Mesendoderm (in vitro differentiated cells): ENCODE data around the gene RNU1-4.
"Not testable (repeated sequence)": the region's sequence is repeated elsewhere in the genome, so short reads cannot be mapped to it uniquely, and the experiment has no call there.

Experiments
- DNase-seq: peaks from one replicate; pipeline ENCODE4 v3.0.0; 2013
- H2AK5ac ChIP-seq: 2 replicates; pipeline ENCODE4 v1.6.1; 2013; ENCODE audit warnings: low read length, inconsistent platforms
- H2BK120ac ChIP-seq: 2 replicates; pipeline ENCODE4 v1.6.1; 2013; ENCODE audit warnings: low read depth, mild to moderate bottlenecking, low read length, moderate library complexity, mixed read lengths
- H2BK15ac ChIP-seq: replicated peaks from 2 replicates; pipeline ENCODE4 v1.6.1; 2013; ENCODE audit warnings: low read depth, mild to moderate bottlenecking, moderate library complexity
- H2BK5ac ChIP-seq: 2 replicates; pipeline ENCODE4 v1.6.1; 2013; ENCODE audit warnings: low read length, inconsistent platforms
- H3K18ac ChIP-seq: 2 replicates; pipeline ENCODE4 v1.6.1; 2013; ENCODE audit warnings: mild to moderate bottlenecking, low read length, mixed read lengths
- H3K23ac ChIP-seq: one replicate; pipeline ENCODE4 v1.6.1; 2013; ENCODE audit warnings: low read length
- H3K27ac ChIP-seq: 2 replicates; pipeline ENCODE4 v1.5.1; 2013; ENCODE audit warnings: low read depth, mild to moderate bottlenecking, inconsistent platforms, low read length, moderate library complexity
- H3K27me3 ChIP-seq: 2 replicates; pipeline ENCODE4 v1.6.1; 2013; ENCODE audit warnings: low read length, control low read depth, mild to moderate bottlenecking, inconsistent platforms; ENCODE audit not compliant: insufficient read depth, poor library complexity
- H3K36me3 ChIP-seq: 2 replicates; pipeline ENCODE4 v1.6.1; 2013; ENCODE audit warnings: low read length, inconsistent platforms; ENCODE audit not compliant: control insufficient read depth, insufficient read depth
- H3K4ac ChIP-seq: one replicate; pipeline ENCODE4 v1.6.1; 2013; ENCODE audit warnings: low read depth, mild to moderate bottlenecking, low read length, moderate library complexity
- H3K4me1 ChIP-seq: 2 replicates; pipeline ENCODE4 v1.6.1; 2013; ENCODE audit warnings: low read depth, low read length, inconsistent platforms; ENCODE audit not compliant: control insufficient read depth
- H3K4me2 ChIP-seq: 2 replicates; pipeline ENCODE4 v1.6.1; 2013; ENCODE audit warnings: low read length
- H3K4me3 ChIP-seq: 2 replicates; pipeline ENCODE4 v1.5.1; 2013; ENCODE audit warnings: mild to moderate bottlenecking, low read length
- H3K56ac ChIP-seq: one replicate; pipeline ENCODE4 v1.6.1; 2013; ENCODE audit warnings: low read length
- H3K79me1 ChIP-seq: 2 replicates; pipeline ENCODE4 v1.6.1; 2013; ENCODE audit warnings: low read length, inconsistent platforms
- H3K79me2 ChIP-seq: 2 replicates; pipeline ENCODE4 v1.6.1; 2013; ENCODE audit warnings: mild to moderate bottlenecking, low read length; ENCODE audit not compliant: control insufficient read depth, insufficient read depth
- H3K9ac ChIP-seq: 2 replicates; pipeline ENCODE4 v1.6.1; 2013; ENCODE audit warnings: low read length, inconsistent platforms
- H4K5ac ChIP-seq: one replicate; pipeline ENCODE4 v1.6.1; 2013; ENCODE audit warnings: low read length
- H4K8ac ChIP-seq: one replicate; pipeline ENCODE4 v1.6.1; 2013; ENCODE audit warnings: low read depth, mild to moderate bottlenecking, control low read depth, low read length, moderate library complexity
- WGBS: extraction: QIAGEN DNeasy Blood & Tissue Kit; methylation state at CpG from one replicate; pipeline ENCODE4 v1.1.7; 2013; ENCODE audit warnings: low lambda C conversion rate, missing lambda C conversion rate; ENCODE audit not compliant: insufficient coverage; ENCODE audit errors: extremely low coverage; 5-methylcytosine and 5-hydroxymethylcytosine counted together

RNU1-4 gene

GRCh38 chr1:16701189-16701588, 39.1 kb upstream of the RNU1-4 start:
- not testable (repeated sequence) for H3K4me1 ChIP-seq, H2AK5ac ChIP-seq, H3K79me2 ChIP-seq, H3K18ac ChIP-seq, H2BK5ac ChIP-seq, H2BK120ac ChIP-seq, H4K5ac ChIP-seq, H4K8ac ChIP-seq, H3K23ac ChIP-seq, DNase-seq, H3K4ac ChIP-seq, H3K56ac ChIP-seq, H2BK15ac ChIP-seq, H3K36me3 ChIP-seq, H3K27me3 ChIP-seq, H3K79me1 ChIP-seq, H3K4me2 ChIP-seq, H3K9ac ChIP-seq, H3K27ac ChIP-seq, H3K4me3 ChIP-seq
- no CpG with 5 or more reads among the region's 37 CpGs for WGBS

- no CpG with 5 or more reads among the region's 5 CpGs for WGBS
- H3K4me3 ChIP-seq: not testable (repeated sequence)
These were observed 38.0 kb upstream of the RNU1-4 start for GRCh38 chr1:16702280-16702679.

DNA sequence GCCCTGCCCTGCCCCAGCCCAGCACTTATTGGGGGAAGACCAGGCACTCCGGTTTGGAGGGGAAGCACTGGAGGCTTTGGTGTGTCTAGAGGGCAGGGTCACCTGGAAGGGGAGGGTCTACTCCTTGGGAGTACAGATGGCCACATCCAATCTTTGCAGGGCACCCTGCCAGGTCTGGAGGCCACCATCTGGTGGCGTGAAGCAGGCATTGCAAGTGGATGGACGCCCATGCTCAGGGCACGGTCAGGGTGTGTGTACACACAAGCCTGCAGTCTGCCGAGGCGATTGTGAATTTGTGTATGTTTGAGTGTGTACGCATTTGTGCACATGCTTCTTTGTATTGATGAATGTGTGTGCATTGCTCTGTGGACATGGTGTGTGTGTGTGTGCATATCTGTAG, 37.2 kb upstream of the RNU1-4 start:
- not testable (repeated sequence) for H3K4me1 ChIP-seq, H2AK5ac ChIP-seq, H2BK120ac ChIP-seq, DNase-seq, H4K5ac ChIP-seq, H2BK15ac ChIP-seq, H3K36me3 ChIP-seq, H3K23ac ChIP-seq, H3K4me2 ChIP-seq, H3K56ac ChIP-seq, H3K4ac ChIP-seq, H3K9ac ChIP-seq, H3K79me1 ChIP-seq, H3K18ac ChIP-seq, H3K79me2 ChIP-seq, H3K4me3 ChIP-seq, H3K27me3 ChIP-seq, H4K8ac ChIP-seq, H2BK5ac ChIP-seq, H3K27ac ChIP-seq
- WGBS: no CpG with 5 or more reads among the region's 7 CpGs

More at GRCh38 chr1:16702280-16702679, 38.0 kb upstream of the RNU1-4 start:
- not testable (repeated sequence) for H3K79me1 ChIP-seq, H2AK5ac ChIP-seq, H3K27me3 ChIP-seq, H3K79me2 ChIP-seq, H2BK120ac ChIP-seq, H4K8ac ChIP-seq, H2BK15ac ChIP-seq, H3K23ac ChIP-seq, H3K18ac ChIP-seq, H4K5ac ChIP-seq, H3K4me1 ChIP-seq, H2BK5ac ChIP-seq, H3K9ac ChIP-seq, H3K56ac ChIP-seq, DNase-seq, H3K27ac ChIP-seq, H3K4me2 ChIP-seq, H3K36me3 ChIP-seq, H3K4ac ChIP-seq

GRCh38 chr1:16703602-16704001, 36.7 kb upstream of the RNU1-4 start:
- WGBS: no CpG with 5 or more reads among the region's 5 CpGs
- H3K27me3 ChIP-seq, H3K4me1 ChIP-seq, H2BK5ac ChIP-seq, H3K4me3 ChIP-seq, H3K79me1 ChIP-seq, H3K36me3 ChIP-seq, H3K27ac ChIP-seq, H3K9ac ChIP-seq, H3K4me2 ChIP-seq, H3K4ac ChIP-seq, H2BK15ac ChIP-seq, H4K5ac ChIP-seq, H4K8ac ChIP-seq, H3K79me2 ChIP-seq, H3K56ac ChIP-seq, H3K23ac ChIP-seq, DNase-seq, H3K18ac ChIP-seq, H2BK120ac ChIP-seq, H2AK5ac ChIP-seq: not testable (repeated sequence)

DNA sequence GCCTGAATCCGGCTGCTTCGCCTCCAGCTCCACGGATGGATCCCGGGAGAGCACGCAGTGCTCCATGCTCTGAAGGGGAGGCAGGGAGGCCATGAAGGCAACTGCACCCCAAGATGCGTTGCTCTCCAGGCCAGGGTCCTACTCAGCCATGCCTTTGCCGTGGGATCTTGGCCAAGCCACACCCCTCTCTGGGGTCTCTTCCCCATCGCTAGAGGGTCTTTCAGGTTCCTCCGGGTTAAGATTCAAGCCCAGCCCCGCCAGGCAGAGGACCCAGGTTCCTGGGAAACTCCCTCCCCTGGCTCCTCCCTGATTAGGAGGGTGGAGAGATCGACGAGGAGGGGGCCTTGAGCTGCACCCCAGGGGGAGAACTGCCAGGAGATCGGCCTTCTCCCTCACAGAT, 36.2 kb upstream of the RNU1-4 start:
- not testable (repeated sequence) for H2BK120ac ChIP-seq, H3K23ac ChIP-seq, H4K5ac ChIP-seq, H4K8ac ChIP-seq, H3K9ac ChIP-seq, H3K79me2 ChIP-seq, H3K27me3 ChIP-seq, H2BK5ac ChIP-seq, DNase-seq, H3K18ac ChIP-seq, H3K36me3 ChIP-seq, H3K27ac ChIP-seq, H3K4me1 ChIP-seq, H3K4me2 ChIP-seq, H3K4me3 ChIP-seq, H3K56ac ChIP-seq, H3K4ac ChIP-seq, H3K79me1 ChIP-seq, H2AK5ac ChIP-seq, H2BK15ac ChIP-seq
- no CpG with 5 or more reads among the region's 13 CpGs for WGBS

DNA sequence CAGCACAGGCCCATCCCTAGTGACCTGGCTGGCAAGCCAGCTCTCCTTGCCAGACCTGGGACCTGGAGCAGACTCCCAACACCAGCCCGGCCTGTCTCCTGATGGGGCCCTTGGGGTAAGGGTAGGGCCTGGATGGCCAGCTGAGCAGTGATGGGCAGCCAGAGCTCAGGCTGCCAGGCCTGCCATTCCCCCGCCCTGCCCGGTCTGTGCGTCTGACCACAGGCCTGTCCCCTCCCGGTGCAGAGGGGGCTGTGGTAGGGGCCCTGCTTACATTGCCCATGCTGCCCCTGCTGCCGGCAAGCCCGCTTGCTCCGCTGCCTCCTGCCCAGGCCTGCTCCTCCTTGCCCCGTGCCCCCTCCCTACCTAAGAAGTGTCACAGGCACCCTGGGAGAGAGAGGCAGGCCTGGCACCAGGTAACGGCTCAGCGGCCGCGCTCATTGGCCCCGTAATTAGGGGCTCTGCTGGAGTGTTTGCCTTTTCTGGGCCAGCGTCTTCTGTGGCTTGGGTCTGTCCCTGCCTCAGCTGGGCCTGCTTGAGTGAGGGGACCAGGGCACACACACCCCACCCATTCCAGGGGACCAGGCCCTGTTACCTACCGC, 35.7 kb upstream of the RNU1-4 start:
- H2AK5ac ChIP-seq, H3K4ac ChIP-seq, H3K27me3 ChIP-seq, H3K36me3 ChIP-seq, H3K79me1 ChIP-seq, H3K56ac ChIP-seq, H3K18ac ChIP-seq, H3K4me2 ChIP-seq, H2BK15ac ChIP-seq, DNase-seq, H2BK5ac ChIP-seq, H3K4me3 ChIP-seq, H3K23ac ChIP-seq, H3K27ac ChIP-seq, H4K8ac ChIP-seq, H4K5ac ChIP-seq, H3K4me1 ChIP-seq, H2BK120ac ChIP-seq, H3K9ac ChIP-seq, H3K79me2 ChIP-seq: not testable (repeated sequence)
- WGBS: no CpG with 5 or more reads among the region's 16 CpGs
